HG03175 (cell line): Measurements from ENCODE around the gene ATP6V1E1.

Source experiments
- ATAC-seq: cut with Tn5 transposase; IDR thresholded peaks from one replicate; pipeline ENCODE4 v1.9.1; 2021; ENCODE audit warnings: mild to moderate bottlenecking, moderate library complexity; ENCODE audit not compliant: unreplicated experiment

ATP6V1E1 gene

GRCh38 chr22:17634696-17635095, 6.1 kb upstream of the ATP6V1E1 start:
- no peak for ATAC-seq

- no peak for ATAC-seq
These were observed 5.4 kb upstream of the ATP6V1E1 start for GRCh38 chr22:17633998-17634323.

- no peak for ATAC-seq
These were observed 4.9 kb upstream of the ATP6V1E1 start for GRCh38 chr22:17633217-17633997.

GRCh38 chr22:17631076-17631565, 2.6 kb upstream of the ATP6V1E1 start:
- no peak for ATAC-seq

- no peak for ATAC-seq
These were observed 1.1 kb upstream of the ATP6V1E1 start for GRCh38 chr22:17629641-17630040.

GRCh38 chr22:17629173-17629489, 582 bp upstream of the ATP6V1E1 start:
- no peak for ATAC-seq

GRCh38 chr22:17627961-17628405, 566 bp downstream of the ATP6V1E1 start:
- ATAC-seq = no peak

GRCh38 chr22:17613280-17613679, 15.3 kb downstream of the ATP6V1E1 start:
- no peak for ATAC-seq

- no peak for ATAC-seq
These were observed 16.5 kb downstream of the ATP6V1E1 start for GRCh38 chr22:17612057-17612456.

- ATAC-seq = no peak
These were observed 20.5 kb downstream of the ATP6V1E1 start for GRCh38 chr22:17607891-17608521.

- ATAC-seq = no peak
These were observed 22.1 kb downstream of the ATP6V1E1 start for GRCh38 chr22:17606496-17606895.

GRCh38 chr22:17603668-17604067, 24.9 kb downstream of the ATP6V1E1 start:
- ATAC-seq = no peak

- no peak for ATAC-seq
These were observed 27.5 kb downstream of the ATP6V1E1 start for GRCh38 chr22:17601031-17601430.

- ATAC-seq = no peak
These were observed 30.2 kb downstream of the ATP6V1E1 start for GRCh38 chr22:17598318-17598717.

GRCh38 chr22:17597217-17597616, 31.3 kb downstream of the ATP6V1E1 start:
- no peak for ATAC-seq

GRCh38 chr22:17596226-17596625, 32.3 kb downstream of the ATP6V1E1 start:
- no peak for ATAC-seq

- ATAC-seq = no peak
These were observed 36.3 kb downstream of the ATP6V1E1 start for GRCh38 chr22:17592201-17592600.

- no peak for ATAC-seq
These were observed 38.0 kb downstream of the ATP6V1E1 start for GRCh38 chr22:17590586-17590985.

GRCh38 chr22:17589810-17590375, 38.7 kb downstream of the ATP6V1E1 start:
- no peak for ATAC-seq

- ATAC-seq = no peak
These were observed 39.9 kb downstream of the ATP6V1E1 start for GRCh38 chr22:17588606-17589005.

- ATAC-seq = no peak
These were observed 40.9 kb downstream of the ATP6V1E1 start for GRCh38 chr22:17587629-17588028.

GRCh38 chr22:17586831-17587440, 41.6 kb downstream of the ATP6V1E1 start:
- ATAC-seq = no peak
